Caco-2 (cell line): Measurements from ENCODE around the gene MGMT. TPM values are rescaled to one million over a fixed set of nuclear protein-coding genes. Genes with fewer than 3 reads are reported as not detected.

Experiments used
- BruUV-seq: library from RNA; stranded (reverse); fragments of 400-500 nt; replicated peaks from 2 replicates; lab custom pipeline; 2021; lab: Mats Ljungman, UMichigan
- CTCF ChIA-PET: fragments of 300-600 bp; sonication (Branson Sonifier 250); formaldehyde crosslinking; loops from one replicate; lab custom pipeline; 2022; ENCODE audit warnings: antibody characterized with exemption; lab: Charles Lee
- POLR2A ChIA-PET: fragments of 300-600 bp; sonication (Branson Sonifier 250); formaldehyde crosslinking; loops from one replicate; lab custom pipeline; 2022; ENCODE audit warnings: antibody characterized with exemption; lab: Charles Lee
- DNase-seq, 2 experiments: peaks; one replicate each; pipeline versions ENCODE4 v3.0.0 to v3.0.0-alpha.2; 2020 to 2022
- H3K27me3 ChIP-seq: replicated peaks from 2 replicates; pipeline ENCODE4 v1.6.0; 2011; ENCODE audit warnings: low read length; ENCODE audit not compliant: control insufficient read depth, insufficient read depth
- H3K36me3 ChIP-seq: 2 replicates; pipeline ENCODE4 v1.5.1; 2011; ENCODE audit warnings: low read length; ENCODE audit not compliant: control insufficient read depth, insufficient read depth
- H3K4me1 ChIP-seq: fragments of 250-450 bp; sonication (Bioruptor Pico); 2 replicates; pipeline ENCODE4 v1.5.1; 2020; ENCODE audit warnings: mild to moderate bottlenecking
- H3K4me3 ChIP-seq: 2 replicates; pipeline ENCODE4 v1.5.1; 2011; ENCODE audit warnings: low read depth, mild to moderate bottlenecking, control low read depth, low read length
- H3K9me3 ChIP-seq: fragments of 250-450 bp; sonication (Bioruptor Pico); 2 replicates; pipeline ENCODE4 v1.5.1; 2020; ENCODE audit warnings: mild to moderate bottlenecking, moderate library complexity
- H3K27ac Mint-ChIP-seq: one replicate; pipeline ENCODE4 v1.8.0; 2022; ENCODE audit warnings: mixed read lengths; ENCODE audit not compliant: unreplicated experiment
- H3K27me3 Mint-ChIP-seq: one replicate; pipeline ENCODE4 v1.8.0; 2022; ENCODE audit warnings: mixed read lengths; ENCODE audit not compliant: insufficient read depth, unreplicated experiment
- H3K36me3 Mint-ChIP-seq: one replicate; pipeline ENCODE4 v1.8.0; 2022; ENCODE audit warnings: mild to moderate bottlenecking, mixed read lengths; ENCODE audit not compliant: insufficient read depth, unreplicated experiment
- H3K4me1 Mint-ChIP-seq: one replicate; pipeline ENCODE4 v1.8.0; 2022; ENCODE audit warnings: low read depth, mixed read lengths; ENCODE audit not compliant: unreplicated experiment
- H3K4me3 Mint-ChIP-seq: one replicate; pipeline ENCODE4 v1.8.0; 2022; ENCODE audit warnings: mild to moderate bottlenecking, moderate library complexity, mixed read lengths; ENCODE audit not compliant: unreplicated experiment
- H3K9me3 Mint-ChIP-seq: one replicate; pipeline ENCODE4 v1.8.0; 2022; ENCODE audit warnings: mixed read lengths; ENCODE audit not compliant: unreplicated experiment
- intact Hi-C: fragments of 100-400 bp; cut with micrococcal nuclease; formaldehyde crosslinking; loops from one replicate; pipeline ENCODE4 v1.10.0; 2022; ENCODE audit not compliant: unreplicated experiment
- total RNA-seq: library from RNA; stranded (reverse); gene quantifications from 2 replicates; pipeline ENCODE4 v1.2.3, GENCODE V29; 2022
- TF ChIP-seq, protein P1 (sequence below), 2 experiments: fragments of 200-600 bp in 1 of 2; IDR thresholded peaks; 1 replicate in 1 of 2; 2 replicates in 1 of 2; pipeline versions ENCODE4 v1.5.1 to v1.8.0; 2011 to 2022; ENCODE audit warnings: antibody characterized with exemption in 1 of 2, control low read depth in 1 of 2, inconsistent platforms in 1 of 2, low read depth in 1 of 2, low read length in 1 of 2, mild to moderate bottlenecking in 1 of 2, moderate library complexity in 1 of 2; ENCODE audit not compliant: insufficient read depth in 1 of 2, severe bottlenecking in 1 of 2, unreplicated experiment in 1 of 2

MGMT gene
- total RNA-seq, 1 experiment from 2014 or later = 57.0 TPM

DNA sequence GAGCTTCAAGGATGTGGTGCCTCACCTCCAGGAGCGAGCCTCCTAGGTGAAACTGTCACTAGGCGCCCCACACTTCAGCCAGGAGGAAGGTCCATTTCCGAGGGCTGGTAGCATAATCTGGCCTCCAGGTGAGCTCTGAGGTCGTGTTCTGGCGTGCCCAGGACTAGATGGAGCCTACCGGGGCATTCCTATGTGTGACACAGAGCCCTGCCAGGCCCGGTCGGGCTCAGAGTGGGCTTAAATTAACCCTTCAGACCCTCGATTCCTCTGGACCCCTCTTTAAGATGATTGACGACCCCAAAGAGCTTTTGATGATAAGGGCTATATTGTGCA lies 263.9 kb downstream of the MGMT start:
- TF ChIP-seq, protein P1, sequence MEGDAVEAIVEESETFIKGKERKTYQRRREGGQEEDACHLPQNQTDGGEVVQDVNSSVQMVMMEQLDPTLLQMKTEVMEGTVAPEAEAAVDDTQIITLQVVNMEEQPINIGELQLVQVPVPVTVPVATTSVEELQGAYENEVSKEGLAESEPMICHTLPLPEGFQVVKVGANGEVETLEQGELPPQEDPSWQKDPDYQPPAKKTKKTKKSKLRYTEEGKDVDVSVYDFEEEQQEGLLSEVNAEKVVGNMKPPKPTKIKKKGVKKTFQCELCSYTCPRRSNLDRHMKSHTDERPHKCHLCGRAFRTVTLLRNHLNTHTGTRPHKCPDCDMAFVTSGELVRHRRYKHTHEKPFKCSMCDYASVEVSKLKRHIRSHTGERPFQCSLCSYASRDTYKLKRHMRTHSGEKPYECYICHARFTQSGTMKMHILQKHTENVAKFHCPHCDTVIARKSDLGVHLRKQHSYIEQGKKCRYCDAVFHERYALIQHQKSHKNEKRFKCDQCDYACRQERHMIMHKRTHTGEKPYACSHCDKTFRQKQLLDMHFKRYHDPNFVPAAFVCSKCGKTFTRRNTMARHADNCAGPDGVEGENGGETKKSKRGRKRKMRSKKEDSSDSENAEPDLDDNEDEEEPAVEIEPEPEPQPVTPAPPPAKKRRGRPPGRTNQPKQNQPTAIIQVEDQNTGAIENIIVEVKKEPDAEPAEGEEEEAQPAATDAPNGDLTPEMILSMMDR (IDR thresholded peaks at IDR 0.05; ENCODE audit: insufficient read depth in 1 of 2, low read depth in 1 of 2, low read length in 1 of 2, severe bottlenecking in 1 of 2, unreplicated experiment in 1 of 2) = no peak
- CTCF ChIA-PET = no interaction called here
- H3K27ac Mint-ChIP-seq = no peak overlapping the region

DNA sequence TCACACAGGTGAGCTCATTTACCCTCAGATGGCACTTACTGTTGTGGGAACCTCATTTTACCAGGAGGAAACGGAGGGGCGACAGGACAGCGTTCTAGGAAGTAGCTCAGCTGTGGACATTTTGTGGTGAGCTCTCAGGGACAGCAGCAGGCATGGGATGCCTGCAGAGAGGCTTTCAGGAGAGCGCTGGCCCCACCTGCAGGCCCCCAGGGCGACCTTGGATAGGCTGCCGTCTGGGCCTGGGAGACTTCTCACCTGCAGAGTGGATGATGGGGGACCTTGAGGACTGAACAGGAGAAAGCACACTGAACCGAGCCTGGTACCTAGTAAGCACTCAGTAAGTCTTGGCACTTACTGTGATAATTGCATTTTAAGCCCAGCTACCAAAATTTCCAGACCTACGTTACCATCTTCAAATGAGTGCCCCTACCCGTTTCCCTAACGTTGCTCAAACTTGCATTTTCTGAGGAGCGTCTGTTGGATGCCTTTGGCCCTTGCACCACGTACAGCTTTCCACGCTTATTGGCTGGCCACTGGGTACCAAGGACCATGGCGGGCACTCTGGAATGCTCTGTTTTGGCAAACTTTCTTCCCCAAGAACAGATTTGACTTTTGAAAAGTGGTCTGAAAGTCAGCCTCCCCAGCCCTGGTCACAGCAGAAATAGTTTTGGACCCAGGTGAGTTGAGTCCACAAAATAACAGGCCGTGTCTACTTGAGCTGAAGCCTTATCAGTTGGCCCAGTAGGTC lies 273.7 kb downstream of the MGMT start:
- POLR2A ChIA-PET = no interaction called here
- Mint-ChIP-seq H3K4me1 (no peaks in the 10 kb centered on the region), H3K27me3 (no peaks in the 10 kb centered on the region), H3K9me3 (no peaks in the 10 kb centered on the region), H3K36me3 (no peaks in the 10 kb centered on the region), H3K4me3 (no peak overlapping the region), H3K27ac (no peak overlapping the region)
- no peak overlapping the region for H3K4me3 ChIP-seq
- H3K4me1 ChIP-seq = no peaks in the 10 kb centered on the region
- TF ChIP-seq, protein P1 (IDR thresholded peaks at IDR 0.05; ENCODE audit: insufficient read depth in 1 of 2, low read depth in 1 of 2, low read length in 1 of 2, severe bottlenecking in 1 of 2, unreplicated experiment in 1 of 2) = peak in 1 of 2 experiments; percentile 19
- intact Hi-C loops = no loop called here
- CTCF ChIA-PET = no interaction called here
- H3K9me3 ChIP-seq = no peaks in the 10 kb centered on the region
- H3K27me3 ChIP-seq = no peaks in the 10 kb centered on the region
- DNase-seq = peak; percentile 24 to 25
- BruUV-seq = no TSS peak
- no peaks in the 10 kb centered on the region for H3K36me3 ChIP-seq

More for the DNA sequence above, 263.9 kb downstream of the MGMT start:
- no peaks in the 10 kb centered on the region for H3K4me1 Mint-ChIP-seq
- intact Hi-C loops = no loop called here
- POLR2A ChIA-PET = no interaction called here
- no peak overlapping the region for H3K4me3 Mint-ChIP-seq
- peaks cover 14% of the 10 kb centered on the region for H3K36me3 Mint-ChIP-seq
- no peaks in the 10 kb centered on the region for H3K9me3 Mint-ChIP-seq
- H3K36me3 ChIP-seq = no peaks in the 10 kb centered on the region
- no peaks in the 10 kb centered on the region for H3K9me3 ChIP-seq
- BruUV-seq = no TSS peak
- H3K4me3 ChIP-seq = no peak overlapping the region
- H3K27me3 Mint-ChIP-seq = no peaks in the 10 kb centered on the region
- peak in 1 of 2 experiments; percentile 15 for DNase-seq
- H3K27me3 ChIP-seq = no peaks in the 10 kb centered on the region
- no peaks in the 10 kb centered on the region for H3K4me1 ChIP-seq

DNA sequence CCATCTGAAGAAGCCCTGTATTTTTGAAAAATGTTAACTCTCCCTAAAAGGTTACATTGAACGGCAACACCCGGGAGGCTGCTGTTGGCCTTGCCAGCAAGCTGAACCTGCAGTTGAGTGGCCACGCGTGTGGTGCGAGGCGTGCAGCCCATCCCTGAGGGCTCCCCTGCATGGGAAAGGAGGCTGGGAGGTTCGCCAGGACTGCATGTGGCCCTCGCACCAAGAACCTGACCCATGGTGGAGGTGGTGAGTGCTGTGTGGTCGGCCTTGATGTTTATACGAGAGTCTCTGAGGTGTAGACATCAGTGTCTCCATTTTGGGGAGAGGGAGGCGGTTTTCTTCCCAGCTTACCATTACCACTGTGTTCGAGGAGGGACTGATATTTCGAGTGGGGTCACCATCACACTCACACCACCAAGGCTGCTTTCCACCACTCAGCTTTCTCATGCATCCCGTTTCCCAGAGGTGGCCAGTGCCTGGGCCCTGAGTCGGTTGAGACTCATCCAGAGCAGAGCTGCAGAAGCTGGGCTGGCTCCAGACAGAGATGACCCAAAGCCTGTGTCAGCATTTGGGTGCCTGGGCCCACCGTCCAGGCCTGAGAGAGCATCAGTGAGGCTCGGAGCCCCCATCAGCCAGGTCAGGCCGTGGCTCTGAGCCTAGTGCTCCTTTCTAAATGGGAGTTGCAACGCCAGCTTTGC lies 274.4 kb downstream of the MGMT start:
- no peaks in the 10 kb centered on the region for H3K36me3 Mint-ChIP-seq
- H3K27ac Mint-ChIP-seq = no peak overlapping the region
- no peak overlapping the region for H3K4me3 ChIP-seq
- ChIA-PET CTCF (no interaction called here), POLR2A (no interaction called here)
- H3K36me3 ChIP-seq = no peaks in the 10 kb centered on the region
- intact Hi-C loops = no loop called here
- TF ChIP-seq, protein P1 (IDR thresholded peaks at IDR 0.05; ENCODE audit: insufficient read depth in 1 of 2, low read depth in 1 of 2, low read length in 1 of 2, severe bottlenecking in 1 of 2, unreplicated experiment in 1 of 2) = no peak
- H3K9me3 Mint-ChIP-seq = no peaks in the 10 kb centered on the region
- H3K27me3 ChIP-seq = no peaks in the 10 kb centered on the region
- no peaks in the 10 kb centered on the region for H3K4me1 ChIP-seq
- no peaks in the 10 kb centered on the region for H3K4me1 Mint-ChIP-seq
- H3K4me3 Mint-ChIP-seq = no peak overlapping the region
- no TSS peak for BruUV-seq
- DNase-seq = peak in 1 of 2 experiments; percentile 14
- no peaks in the 10 kb centered on the region for H3K27me3 Mint-ChIP-seq
- no peaks in the 10 kb centered on the region for H3K9me3 ChIP-seq
